PC-9 (cell line): ENCODE measurements around the gene LMF1.

Experiments
- EZH2 ChIP-seq: fragments of 200-600 bp; sonication (generic); IDR thresholded peaks from 2 replicates; pipeline ENCODE4 v1.8.0; 2017; ENCODE audit warnings: antibody characterized with exemption, low read depth
- TF ChIP-seq, protein P1 (sequence below): fragments of 200-600 bp; sonication (generic); conservative IDR thresholded peaks from 2 replicates; pipeline ENCODE4 v1.6.1; 2017; ENCODE audit warnings: mixed run types, antibody characterized with exemption, mild to moderate bottlenecking, moderate library complexity

DNA sequence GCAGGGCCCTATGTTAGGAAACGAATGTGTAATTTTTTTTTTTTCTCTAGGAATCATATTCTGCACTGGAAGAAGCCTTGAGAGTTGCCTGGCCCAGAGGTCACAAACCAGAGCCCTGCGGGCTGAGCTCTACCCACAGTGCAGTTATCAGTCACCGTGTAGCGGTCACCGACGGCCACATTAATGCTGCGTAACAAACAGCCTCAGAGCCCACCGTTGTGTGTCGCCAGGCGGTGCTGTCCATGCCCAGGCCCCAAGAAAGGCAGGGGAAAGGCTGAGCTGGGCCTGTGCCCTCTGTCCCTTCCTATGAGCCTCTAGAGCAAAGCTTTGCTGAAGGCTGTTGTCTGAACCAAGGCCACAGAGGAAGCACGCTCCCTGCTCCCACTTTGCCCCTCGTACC lies 4.5 kb upstream of the LMF1 start:
- TF ChIP-seq, protein P1, sequence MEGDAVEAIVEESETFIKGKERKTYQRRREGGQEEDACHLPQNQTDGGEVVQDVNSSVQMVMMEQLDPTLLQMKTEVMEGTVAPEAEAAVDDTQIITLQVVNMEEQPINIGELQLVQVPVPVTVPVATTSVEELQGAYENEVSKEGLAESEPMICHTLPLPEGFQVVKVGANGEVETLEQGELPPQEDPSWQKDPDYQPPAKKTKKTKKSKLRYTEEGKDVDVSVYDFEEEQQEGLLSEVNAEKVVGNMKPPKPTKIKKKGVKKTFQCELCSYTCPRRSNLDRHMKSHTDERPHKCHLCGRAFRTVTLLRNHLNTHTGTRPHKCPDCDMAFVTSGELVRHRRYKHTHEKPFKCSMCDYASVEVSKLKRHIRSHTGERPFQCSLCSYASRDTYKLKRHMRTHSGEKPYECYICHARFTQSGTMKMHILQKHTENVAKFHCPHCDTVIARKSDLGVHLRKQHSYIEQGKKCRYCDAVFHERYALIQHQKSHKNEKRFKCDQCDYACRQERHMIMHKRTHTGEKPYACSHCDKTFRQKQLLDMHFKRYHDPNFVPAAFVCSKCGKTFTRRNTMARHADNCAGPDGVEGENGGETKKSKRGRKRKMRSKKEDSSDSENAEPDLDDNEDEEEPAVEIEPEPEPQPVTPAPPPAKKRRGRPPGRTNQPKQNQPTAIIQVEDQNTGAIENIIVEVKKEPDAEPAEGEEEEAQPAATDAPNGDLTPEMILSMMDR, result no peak
- TF ChIP-seq EZH2, result no peak
